ENCODE measurements around the gene SIPA1L3.

SIPA1L3 gene

DNA sequence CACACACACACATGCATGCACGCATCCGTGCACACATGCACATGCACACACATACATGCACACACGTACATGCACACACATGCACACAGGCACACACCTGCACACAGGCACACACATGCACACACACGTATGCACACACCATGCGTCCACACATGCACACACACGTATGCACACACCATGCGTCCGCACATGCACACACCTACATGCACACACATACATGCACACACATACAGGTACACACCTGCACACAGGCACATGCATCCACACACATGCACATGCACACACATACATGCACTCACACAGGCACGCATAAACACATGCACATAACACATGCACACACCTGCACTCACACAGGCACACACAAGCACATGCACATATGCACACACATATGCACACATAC is 204.9 kb downstream of the SIPA1L3 start:
- no peak for DNase-seq (ENCODE audit: low spot score)

DNA sequence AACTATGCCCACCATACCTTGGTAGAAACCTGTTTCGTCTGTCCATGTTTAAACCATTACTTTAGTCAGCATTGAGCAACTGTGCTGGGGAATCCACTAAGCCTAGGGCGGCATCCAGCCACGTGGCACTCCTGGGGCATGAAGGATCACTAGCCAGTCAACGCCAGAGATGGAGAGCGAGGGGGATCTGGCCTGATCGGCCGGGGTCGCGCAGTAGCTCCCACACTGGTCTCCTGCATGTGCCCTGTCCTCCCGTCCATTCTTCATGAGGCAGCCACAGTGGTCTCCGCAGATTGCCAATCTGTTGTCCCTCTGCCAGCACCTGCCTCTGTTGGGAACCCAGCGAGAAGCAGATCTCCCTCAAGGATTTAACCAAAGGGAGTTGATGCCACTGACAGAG is 207.6 kb downstream of the SIPA1L3 start:
- DNase-seq (ENCODE audit: low spot score): no peak

DNA sequence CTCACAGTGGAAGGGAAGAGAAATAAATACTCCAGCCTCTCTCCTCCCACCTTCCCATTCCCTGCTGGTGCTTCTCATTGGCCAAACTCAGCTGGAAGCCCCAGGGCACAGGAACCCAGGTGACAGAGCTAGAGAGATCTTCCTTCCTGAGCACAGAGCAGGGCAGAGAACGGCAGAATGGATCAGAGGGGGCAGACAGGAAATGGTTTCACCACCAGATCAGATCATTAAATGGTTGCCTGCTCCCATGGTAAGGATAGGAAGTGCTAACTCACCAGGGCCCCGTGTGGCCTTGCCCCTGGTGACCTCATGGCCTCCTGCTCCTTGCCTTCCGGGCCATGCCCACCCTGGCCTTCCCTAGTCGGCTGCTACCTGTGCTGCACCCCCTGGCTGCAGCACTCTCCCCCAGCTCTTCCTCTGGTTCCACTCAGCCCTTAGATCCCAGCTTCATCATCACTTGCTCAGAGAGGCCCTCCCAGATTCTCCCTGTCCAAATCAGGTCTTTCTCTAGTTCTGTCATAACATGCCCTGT is 208.3 kb downstream of the SIPA1L3 start:
- no peak for DNase-seq (ENCODE audit: low spot score)

- DNase-seq (ENCODE audit: low spot score): no peak
These were observed 211.2 kb downstream of the SIPA1L3 start for GRCh38 chr19:38118176-38118575.

GRCh38 chr19:38120471-38121025 is 213.5 kb downstream of the SIPA1L3 start:
- no peak for DNase-seq (ENCODE audit: low spot score)

DNA sequence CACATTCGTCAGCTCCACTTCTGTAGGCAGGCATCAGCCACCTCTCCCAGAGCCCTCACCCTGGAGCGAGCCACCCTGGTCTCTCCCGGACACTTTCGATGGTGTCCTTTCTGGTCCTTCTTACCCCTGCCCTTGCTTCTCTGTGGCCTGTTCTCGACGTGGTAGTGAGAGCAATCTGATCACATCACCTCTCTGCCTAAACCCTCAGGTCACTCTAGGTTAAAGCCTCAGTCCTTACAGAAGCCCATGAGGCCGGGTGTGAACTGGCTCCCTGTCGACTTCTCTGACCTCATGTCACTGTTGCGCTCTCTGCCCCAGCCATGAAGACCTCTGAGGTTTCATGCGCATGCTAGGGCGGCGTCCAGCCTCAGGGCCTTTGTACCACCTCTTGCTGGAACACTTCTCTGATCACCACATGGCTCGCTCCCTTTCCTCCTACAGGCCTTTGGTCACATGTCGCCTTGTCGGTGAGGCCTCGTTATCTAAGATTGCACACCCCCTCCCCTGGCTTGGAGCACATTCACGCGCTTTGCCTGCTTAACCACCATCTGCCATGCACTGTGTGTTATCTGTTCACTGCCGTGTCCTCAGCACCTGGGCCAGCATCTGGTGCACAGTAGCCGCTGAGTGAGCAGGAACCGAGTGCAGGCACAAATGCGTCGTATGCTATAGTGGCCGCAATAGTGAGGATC is 215.5 kb downstream of the SIPA1L3 start:
- no peak for DNase-seq (ENCODE audit: low spot score)

DNA sequence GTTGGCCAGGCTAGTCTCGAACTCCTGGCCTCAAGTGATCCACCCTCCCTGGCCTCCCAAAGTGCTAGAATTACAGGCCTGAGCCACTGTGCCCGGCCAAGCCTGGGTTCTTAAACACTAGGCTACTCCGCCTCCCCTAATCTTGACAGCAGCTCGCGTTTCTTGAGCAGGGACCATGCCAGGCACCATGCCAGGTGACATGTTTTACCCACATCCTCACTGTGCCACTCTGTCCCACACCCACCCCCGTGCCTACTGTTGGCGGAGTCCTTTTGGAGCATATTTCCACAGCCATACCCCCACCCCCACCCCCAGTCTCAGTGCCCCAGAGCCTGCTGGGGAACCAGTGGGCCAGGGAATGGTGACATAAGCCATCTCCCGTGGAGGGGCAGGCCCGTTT is 218.2 kb downstream of the SIPA1L3 start:
- no peak for DNase-seq (ENCODE audit: low spot score)

GRCh38 chr19:38130399-38130798 is 223.4 kb downstream of the SIPA1L3 start:
- DNase-seq (ENCODE audit: low spot score): no peak

DNA sequence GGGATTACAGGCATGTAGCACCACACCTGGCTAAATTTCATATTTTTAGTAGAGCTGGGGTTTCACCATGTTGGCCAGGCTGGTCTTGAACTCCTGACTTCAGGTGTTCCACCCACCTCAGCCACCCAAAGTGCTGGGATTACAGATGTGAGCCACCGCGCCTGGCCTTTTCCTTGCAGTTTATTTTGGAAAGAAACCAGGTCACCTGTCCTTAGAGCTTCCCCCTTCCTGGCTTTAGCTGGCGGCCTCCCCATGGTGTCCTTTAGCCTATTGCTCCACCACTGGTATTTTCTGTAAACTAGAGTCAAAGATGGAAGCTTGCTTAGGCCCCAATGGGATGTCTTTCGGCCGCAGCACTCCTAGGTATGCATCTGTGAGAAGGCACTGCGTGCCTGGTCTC is 225.8 kb downstream of the SIPA1L3 start:
- no peak for DNase-seq (ENCODE audit: low spot score)

DNA sequence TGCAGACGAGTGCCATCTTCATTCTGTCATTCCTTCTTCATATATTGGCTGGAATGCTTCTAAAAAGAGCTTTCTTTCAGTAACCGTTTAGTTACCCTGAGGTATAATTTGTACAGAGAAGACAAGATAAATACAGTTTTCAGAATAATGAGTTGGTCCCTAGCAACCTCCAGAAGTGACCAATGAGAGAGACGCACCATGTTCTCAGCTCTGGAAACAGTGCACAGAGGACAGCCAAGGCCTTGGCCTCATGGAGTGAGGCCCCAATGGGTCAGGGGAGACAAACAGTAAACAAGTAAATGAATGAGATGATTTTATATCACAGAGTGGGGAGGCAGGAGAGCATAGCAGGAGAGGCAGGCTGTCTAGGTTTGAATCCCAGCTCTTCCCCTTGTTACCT is 226.3 kb downstream of the SIPA1L3 start:
- DNase-seq (ENCODE audit: low spot score): no peak

- peak; percentile 21 for DNase-seq (ENCODE audit: low spot score)
These were observed 227.6 kb downstream of the SIPA1L3 start for GRCh38 chr19:38134540-38135149.

- no peak for DNase-seq (ENCODE audit: low spot score)
These were observed 228.4 kb downstream of the SIPA1L3 start for GRCh38 chr19:38135150-38135998.

DNA sequence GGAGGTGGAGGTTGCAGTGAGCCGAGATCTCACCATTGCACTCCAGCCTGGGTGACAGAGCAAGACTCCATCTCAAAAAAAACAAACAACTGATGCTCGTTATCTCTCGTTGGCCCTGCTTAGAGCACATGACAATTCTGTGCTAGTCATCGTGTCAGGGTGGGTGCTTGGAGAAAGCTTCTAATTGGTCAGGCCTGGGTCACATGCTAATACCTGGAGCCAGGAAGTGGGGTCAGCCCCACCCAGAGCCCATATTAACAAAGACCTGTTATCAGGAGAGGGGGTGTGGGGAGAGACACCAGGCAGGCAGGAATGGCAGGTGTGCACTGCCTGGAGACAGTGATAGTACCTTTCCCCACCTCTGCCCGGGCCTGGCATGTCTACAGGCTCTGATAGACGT is 232.1 kb downstream of the SIPA1L3 start:
- DNase-seq (ENCODE audit: low spot score): no peak

DNA sequence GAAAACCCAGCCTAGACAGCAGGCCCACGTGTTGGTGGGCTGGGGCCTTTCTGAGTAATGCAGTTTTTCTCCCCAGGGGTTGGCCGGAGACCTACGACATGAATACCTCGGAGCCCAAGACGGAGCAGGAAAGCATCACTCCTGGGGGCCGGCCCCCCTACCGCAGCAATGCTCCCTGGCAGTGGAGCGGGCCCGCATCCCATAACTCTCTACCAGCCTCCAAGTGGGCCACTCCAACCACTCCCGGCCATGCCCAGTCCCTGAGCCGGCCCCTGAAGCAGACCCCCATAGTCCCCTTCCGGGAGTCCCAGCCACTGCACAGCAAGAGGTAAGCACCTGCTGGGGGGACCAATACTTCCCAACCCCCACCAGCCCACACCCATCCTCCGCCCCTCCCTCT is 234.1 kb downstream of the SIPA1L3 start:
- no peak for DNase-seq (ENCODE audit: low spot score)

- DNase-seq (ENCODE audit: low spot score): peak; percentile 61
These were observed 235.4 kb downstream of the SIPA1L3 start for GRCh38 chr19:38142176-38143035.

- no peak for DNase-seq (ENCODE audit: low spot score)
These were observed 236.8 kb downstream of the SIPA1L3 start for GRCh38 chr19:38143847-38144246.

GRCh38 chr19:38144667-38145066 is 237.7 kb downstream of the SIPA1L3 start:
- DNase-seq (ENCODE audit: low spot score): no peak

- DNase-seq (ENCODE audit: low spot score): no peak
These were observed 238.6 kb downstream of the SIPA1L3 start for GRCh38 chr19:38145623-38146022.

- DNase-seq (ENCODE audit: low spot score): no peak
These were observed 241.3 kb downstream of the SIPA1L3 start for GRCh38 chr19:38148337-38148736.

- DNase-seq (ENCODE audit: low spot score): peak; percentile 7
These were observed 242.7 kb downstream of the SIPA1L3 start for GRCh38 chr19:38149661-38150061.

DNA sequence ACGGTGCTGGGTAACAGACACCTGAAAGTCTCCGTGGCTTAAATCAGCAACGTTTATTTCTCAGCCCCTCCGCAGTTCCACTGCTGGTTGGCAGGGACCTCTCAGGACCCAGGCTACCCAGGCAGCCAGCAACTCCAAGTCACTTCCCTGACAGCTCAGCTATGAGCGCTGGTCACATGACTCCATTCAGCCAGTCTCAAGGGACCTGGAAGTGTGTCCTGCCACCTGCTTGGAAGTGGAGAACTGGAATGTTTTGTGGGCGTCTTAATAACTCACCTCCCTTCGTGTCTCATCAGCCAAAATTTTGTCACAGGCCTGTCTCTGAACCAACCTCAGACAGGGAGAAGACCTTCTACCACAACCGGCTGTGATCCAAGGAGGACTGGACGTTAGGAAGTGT is 244.2 kb downstream of the SIPA1L3 start:
- DNase-seq (ENCODE audit: low spot score): no peak
